Choroid plexus epithelial cell (primary cell): ENCODE data around the gene PXT1.
"Not testable (repeated sequence)": the region's sequence is repeated elsewhere in the genome, so short reads cannot be mapped to it uniquely, and the experiment has no call there.

ENCODE experiments used
- DNase-seq: peaks from one replicate; pipeline ENCODE4 v3.0.0-alpha.2; 2010; ENCODE audit warnings: low read depth
- H3K4me3 ChIP-seq: 2 replicates; pipeline ENCODE4 v1.5.1; 2011; ENCODE audit warnings: low read depth, mild to moderate bottlenecking, control low read depth, low read length, moderate library complexity
- CTCF ChIP-seq: conservative IDR thresholded peaks from 2 replicates; pipeline ENCODE4 v1.5.1; 2011; ENCODE audit warnings: low read depth, mild to moderate bottlenecking, control low read depth, inconsistent platforms, low read length, moderate library complexity

The PXT1 gene

DNA sequence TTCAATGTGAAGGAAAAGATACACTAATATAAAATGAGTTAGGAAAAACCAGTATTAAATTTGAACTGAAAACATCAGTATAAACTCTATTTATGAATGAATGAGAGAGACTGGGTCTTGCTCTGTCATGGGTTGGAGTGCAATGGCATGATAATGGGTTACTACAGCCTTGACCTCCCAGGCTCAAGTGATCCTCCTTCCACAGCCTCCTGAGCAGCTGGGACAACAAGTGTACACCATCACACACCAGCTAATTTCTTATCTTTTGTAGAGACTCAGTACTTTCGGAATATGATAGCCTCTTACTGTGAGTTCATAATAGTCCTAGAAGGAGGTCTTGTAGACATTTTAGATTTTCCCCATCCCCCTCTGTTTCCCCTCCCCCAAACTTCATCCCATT lies 21.6 kb upstream of the PXT1 start:
- no peak for DNase-seq
- no peak overlapping the region for H3K4me3 ChIP-seq
- no peak for TF ChIP-seq CTCF

- DNase-seq: peak; percentile 47
- no peak for TF ChIP-seq CTCF
- no peak overlapping the region for H3K4me3 ChIP-seq
Observed at GRCh38 chr6:36463676-36464075, 21.0 kb upstream of the PXT1 start.

- no peak overlapping the region for H3K4me3 ChIP-seq
- no peak for TF ChIP-seq CTCF
- no peak for DNase-seq
Observed at GRCh38 chr6:36461646-36462045, 19.0 kb upstream of the PXT1 start.

GRCh38 chr6:36460916-36461315 lies 18.3 kb upstream of the PXT1 start:
- no peak for TF ChIP-seq CTCF
- DNase-seq: no peak
- no peak overlapping the region for H3K4me3 ChIP-seq

DNA sequence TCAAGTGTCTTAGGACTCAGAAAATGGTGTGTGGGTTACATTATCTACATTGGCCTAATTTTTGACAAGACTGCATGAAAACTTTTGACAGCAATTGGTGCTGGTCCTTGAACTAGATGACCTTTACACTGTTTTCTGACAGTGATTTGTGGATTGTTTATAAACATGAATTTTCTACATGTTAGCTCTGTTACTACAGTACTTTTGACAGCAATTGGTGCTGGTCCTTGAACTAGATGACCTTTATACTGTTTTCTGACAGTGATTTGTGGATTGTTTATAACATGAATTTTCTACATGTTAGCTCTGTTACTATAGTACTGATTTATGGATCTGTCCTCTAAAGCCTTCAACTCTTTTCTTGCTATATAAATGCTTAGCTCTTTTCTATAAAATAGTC lies 16.8 kb upstream of the PXT1 start:
- no peak overlapping the region for H3K4me3 ChIP-seq
- no peak for DNase-seq
- no peak for TF ChIP-seq CTCF

- no peak for TF ChIP-seq CTCF
Observed at GRCh38 chr6:36455486-36456027, 12.9 kb upstream of the PXT1 start.

DNA sequence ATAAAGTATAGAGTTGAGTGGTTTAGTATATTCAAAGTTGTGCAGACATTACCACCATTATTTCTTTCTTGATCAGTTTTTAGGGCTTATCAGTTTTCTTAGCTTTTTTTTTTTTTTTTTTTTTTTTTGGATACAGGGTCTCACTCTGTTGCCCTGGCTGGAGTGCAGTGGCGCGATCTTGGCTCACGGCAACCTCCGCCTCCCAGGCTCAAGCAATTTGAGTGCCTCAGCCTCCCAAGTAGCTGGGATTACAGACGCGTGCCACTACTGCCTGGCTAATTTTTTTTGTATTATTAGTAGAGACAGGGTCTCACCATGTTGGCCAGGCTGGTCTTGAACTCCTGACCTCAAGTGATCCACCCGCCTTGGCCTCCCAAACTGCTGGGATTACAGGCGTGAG lies 10.2 kb upstream of the PXT1 start:
- DNase-seq, H3K4me3 ChIP-seq: not testable (repeated sequence)

More at GRCh38 chr6:36455486-36456027, 12.9 kb upstream of the PXT1 start:
- H3K4me3 ChIP-seq: no peak overlapping the region
- DNase-seq: no peak

- not testable (repeated sequence) for H3K4me3 ChIP-seq, DNase-seq
Observed at GRCh38 chr6:36449173-36449572, 6.5 kb upstream of the PXT1 start.
